GM21786 (cell line): Measurements from ENCODE around the gene DCST1.

Experiments used
- ATAC-seq: cut with Tn5 transposase; IDR thresholded peaks from one replicate; pipeline ENCODE4 v1.9.1; 2021; ENCODE audit not compliant: unreplicated experiment

The DCST1 gene

DNA sequence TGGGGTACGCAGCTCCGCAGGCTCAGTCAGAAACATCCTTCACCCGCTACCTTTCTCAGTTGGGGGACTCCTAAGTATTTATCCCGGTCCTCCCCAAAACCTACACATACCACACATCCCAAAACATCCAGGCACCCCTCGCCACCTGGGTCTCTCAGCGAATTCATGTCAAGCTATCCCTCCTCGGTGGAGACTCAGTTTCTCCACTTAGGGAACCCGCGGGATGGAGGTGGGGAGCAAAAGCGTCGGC, 32.3 kb upstream of the DCST1 start:
- ATAC-seq: no peak

DNA sequence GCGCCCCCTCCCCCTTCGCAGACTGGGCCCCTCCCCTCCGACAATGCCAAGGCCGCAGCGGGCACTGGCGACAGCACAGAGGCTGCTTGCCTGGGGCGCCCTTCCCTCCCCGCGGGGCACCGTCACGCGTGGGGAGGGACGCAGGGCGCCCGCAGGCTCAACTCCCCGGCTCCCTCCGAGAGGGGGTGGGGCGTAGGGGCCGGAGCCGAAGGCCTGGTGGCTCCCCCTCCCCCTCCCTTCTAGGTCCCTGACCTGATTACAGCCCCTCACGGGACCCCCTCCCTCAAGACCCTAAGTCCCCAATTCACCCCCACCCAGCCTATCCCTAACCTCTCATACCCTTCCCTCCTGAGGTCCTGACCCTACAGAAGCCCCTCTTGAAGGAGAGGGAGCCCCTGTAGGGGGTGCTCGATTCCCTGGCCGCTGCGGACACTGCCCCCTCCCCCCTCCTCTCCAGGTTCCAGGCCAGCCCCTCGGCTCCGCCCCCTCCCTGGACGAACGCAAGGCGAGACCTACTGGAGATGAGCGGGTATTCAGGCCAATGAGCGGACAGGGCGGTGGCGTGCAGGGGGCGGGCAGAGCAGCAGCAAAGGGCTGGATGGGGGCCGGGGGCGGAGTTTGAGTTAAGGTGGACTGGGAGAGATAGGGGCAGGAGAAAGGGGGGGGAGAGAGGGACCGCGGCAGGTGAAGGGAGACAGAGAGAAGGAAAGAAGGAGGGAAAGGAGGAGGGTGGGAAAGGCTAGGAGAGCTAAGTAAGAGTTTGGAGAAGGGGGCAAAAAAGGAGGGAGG, 31.8 kb upstream of the DCST1 start:
- peak; percentile 35 for ATAC-seq

DNA sequence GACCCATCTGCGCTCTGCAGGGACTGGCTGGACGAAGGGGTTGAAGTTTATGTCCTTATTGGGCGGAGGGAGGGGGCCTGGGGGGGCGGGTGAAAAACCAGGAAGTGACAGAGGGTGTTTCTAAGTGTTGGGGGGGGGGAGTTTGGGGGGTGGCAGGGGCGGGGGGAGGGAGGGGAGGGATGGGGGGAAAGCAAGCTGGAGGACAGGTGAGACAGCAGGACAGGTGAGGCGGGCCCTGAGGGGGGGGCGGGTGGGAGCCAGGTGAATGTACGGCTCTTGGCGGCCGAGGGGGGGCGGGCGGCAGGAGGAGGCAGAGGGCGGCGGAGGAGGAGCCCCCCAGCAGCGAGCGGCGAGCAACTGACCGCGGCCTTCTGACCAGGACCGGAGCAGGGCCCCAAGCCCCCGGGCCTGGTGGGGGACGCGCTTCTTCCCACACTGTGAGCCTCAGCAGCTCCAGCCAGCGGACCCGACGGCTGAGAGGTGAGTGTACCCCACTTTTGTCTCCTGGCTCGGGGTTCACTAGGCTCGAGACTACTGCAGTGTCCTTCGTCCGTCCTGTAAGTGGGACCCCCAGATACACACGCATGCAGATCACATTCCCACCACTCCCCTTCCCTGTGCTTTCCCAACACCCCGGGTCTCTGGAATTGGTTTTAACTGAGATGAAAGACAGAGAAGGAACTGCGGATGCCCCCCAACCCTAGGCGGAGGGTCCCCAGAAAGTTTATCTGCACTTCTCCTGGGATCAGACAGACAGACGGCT, 31.0 kb upstream of the DCST1 start, which contains the start of gene ZBTB7B:
Gene ZBTB7B, plus strand, starts transcription at position 339 of the 763 bp plus-strand sequence. CDS start 11,859 bp downstream, outside the sequence.
- no peak for ATAC-seq

DNA sequence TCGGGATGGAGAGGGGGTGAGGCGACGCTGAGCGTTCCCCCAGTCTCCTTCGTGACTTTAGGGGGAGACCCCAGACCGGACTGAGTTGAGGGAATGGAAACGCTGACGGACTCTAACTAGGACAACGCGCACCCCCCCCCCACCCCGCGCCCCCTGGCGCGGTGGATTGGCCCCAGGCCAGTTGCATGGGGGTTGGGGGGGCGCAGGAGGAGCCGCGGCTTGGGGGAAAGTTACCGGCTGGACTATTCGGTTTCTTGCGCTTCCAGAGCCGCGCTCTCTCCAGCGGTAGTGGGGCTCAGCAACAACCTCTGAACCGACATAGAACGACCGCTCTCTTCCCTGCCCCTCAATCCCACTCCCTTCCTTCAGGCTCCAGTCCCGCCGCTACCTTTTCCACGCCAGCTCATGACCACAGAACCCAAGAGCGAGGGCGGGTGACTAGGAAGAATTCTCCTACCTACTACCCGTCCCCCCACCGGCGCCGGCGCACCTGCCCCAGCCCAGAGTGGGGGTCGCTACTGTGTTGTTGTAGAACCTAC, 30.3 kb upstream of the DCST1 start:
- no peak for ATAC-seq

DNA sequence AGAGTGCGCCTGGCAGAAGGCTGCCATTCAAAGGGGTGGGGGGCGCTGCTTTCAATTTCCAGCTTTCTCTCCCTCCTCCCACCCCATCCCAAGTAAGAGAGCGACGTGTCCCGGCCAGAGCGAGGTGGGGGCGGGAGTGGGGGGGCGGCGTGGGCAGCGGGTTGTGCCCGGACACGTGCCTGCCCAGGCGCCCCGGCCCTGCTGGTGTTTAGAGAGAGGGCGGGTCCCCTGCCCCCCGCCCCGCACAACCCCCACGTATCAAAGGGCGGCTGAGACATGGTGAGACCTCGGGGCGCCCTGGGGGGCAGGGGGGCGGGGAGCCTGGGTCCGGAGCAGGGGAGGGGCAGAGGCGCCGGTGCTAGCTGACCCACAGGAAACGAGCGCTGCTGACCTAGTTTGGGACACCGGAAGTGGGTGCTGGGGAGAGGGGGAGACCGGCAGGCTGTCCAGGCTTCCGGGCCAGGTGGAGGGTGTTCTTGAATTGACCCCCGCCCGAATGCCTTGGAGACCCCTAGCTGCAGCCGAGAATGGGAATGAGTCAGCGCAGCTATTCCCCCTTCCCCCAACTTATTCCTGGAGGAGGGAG, 29.8 kb upstream of the DCST1 start:
- ATAC-seq: no peak

DNA sequence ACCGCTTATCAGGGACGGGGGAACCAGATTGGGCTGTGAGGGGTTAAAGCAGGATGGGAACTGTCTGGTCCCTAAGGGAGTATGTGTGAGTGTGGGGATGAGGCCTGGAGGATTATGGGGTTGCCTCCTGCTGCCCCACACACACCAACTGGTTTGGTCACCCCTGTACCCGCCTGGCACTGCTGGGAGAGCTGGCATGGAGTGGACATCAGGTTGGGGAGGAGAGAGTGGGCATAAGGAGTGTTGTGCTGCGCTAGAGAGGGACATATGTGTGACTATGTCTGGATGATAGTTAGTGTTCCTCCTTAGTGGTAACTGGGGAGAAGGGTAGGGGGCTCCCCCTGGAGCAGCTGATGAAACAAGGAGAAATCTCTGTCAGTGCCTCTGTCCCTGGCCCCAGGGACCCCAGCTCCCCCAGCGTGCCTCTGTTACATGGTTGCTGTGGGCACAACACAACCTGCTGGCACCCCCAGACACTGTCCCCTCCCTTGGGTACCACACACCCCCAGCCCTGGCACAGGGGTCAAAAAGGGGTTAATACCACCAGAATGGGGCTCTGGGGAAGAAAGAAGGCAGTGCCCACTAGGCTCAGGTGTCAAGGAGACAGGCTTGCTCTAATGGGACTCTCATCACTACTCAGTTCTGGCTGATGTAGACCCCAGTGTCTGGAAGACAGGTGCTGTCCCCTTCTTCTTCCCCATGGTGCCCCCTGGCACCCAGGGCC, 29.1 kb upstream of the DCST1 start:
- ATAC-seq: no peak

DNA sequence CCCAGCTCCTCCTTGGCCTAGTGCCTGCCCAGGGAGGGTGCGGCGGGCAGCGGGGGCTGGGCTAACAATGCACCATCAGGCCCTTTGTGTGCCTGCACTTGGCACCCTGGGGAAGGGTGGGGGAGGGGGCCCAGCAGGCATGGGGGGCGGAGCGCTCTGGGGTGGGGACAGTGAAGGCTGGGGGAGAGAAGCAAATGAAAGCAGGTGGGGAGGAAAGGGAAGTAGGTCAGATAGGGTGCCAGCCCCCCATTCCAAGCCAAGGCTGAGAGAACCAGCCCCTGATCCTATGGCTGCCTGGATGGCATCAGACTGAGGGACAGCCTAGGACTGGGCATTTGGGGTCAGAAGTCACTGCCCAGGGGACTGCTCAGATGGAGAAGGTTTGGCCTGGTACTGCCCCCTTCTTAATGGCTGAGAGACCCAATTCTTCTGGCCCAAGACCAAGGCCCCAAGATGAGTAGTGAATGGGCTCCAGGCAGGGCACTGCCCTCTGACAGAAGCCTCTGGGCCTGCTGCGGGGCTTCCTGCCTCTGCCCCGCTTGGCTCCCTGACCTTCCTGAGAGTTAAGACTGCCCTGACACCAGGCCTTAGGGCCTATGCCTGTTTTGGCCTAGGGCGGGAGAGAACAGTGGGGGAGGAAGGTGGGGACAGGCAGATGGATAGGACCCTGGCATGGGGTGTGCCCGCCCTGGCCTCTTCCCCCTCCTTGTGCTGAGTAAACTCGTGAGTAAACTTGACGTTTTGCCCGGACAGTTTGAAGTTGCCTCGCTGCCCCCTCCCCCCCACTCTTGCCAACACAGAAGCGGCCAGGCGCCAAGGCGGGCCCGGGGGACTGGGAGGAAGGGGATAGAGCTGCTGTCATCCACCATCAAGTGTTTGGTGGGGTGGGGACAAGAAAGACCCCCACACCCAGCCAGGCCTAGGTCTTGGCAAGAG, 28.3 kb upstream of the DCST1 start:
- no peak for ATAC-seq

DNA sequence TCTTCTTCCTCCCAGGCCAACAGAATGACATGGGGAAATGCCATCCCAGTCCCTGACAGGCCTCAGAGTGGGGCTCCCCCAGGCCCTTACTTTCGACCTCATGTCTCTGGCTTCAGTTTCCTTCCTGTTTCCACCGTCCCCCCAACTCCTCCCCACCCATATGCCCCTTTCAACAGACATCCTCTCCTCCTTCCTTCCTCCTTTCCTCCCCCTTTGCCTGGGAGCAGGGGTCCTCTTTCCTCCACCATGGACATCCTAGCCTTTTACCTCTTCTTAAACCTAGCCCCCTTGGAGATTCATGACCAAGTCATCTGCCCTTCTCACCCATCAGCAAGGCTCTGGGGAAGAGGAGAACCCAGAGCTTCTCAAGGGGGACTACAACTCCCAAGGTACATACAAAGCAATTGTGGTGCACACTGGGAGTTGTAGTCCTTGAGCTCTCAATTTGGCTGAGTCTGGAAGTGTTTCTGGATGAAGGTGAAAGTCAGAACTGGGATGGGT, 27.0 kb upstream of the DCST1 start:
- ATAC-seq: no peak

DNA sequence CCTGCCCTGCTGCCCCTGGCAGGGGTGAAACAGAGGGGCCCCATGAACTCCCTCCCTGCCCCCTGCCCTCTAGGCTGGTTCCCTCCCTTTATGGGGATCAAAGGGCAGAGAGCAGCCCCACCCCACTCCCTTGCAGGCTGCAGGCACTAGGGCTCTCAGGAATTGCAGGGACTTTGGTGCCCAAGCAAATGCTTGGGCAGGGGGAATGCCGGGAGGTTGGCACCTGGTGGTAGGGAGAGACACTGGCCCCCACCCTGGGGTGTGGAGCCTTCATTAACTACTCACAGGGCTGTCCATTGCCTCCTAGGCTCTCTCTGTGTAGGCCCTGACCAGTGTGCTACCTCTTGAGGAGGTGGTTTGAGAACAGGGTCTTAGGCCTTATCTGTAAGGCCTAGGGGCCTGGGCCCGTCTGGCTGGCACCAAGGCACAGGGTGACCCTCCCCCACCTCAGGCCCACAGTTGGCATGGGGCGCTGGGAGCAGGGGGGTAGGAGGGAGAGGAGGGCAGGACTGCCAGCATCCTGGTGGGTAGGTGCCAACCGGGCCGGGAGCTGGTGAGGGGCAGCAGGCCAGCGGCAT, 26.3 kb upstream of the DCST1 start:
- ATAC-seq: no peak

DNA sequence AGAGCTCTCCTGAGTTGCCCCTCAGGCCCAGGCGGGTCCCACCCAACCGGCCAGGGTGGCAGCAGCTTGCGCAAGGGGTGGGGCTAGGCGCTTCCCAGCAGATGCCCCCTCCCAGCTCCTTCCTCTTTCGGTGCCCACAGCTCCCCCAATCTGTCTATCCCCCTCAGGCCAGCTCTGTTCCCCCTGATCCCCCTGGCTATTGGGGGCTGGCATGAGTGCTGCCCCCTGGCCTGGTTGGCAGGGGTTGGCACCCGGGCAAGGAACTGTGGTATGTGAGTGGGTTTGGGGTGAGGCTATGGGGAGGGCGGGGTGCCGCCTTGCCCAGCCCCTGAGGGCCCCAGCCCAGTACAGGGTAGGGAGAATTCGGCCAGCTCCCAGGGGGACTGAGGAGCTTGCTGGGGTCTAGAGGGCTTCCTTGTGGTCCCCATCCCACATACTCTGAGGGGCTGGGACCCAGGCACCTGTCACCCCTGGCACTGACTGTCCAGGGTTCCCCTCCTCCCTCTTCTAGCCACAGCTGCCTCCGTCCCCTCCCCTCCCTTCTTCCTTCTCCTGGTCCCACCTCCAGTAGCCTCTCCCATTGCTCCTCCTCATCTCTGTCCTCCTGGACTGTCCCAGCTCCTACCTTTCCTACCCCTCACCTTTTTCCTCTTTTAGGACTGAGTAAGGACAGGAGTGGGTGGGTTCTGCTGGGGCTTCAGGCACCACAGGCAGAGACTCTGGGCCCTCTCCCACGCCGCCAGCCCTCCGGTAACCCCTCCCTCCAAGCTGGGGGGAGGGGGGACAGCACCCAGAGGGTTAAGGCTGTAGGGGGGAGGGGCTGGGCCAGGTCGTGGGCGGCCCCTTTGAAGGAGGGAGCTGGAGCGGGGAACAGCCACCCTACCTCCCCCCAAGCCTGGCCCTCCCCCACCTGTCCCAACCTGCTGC, 25.3 kb upstream of the DCST1 start:
- no peak for ATAC-seq

DNA sequence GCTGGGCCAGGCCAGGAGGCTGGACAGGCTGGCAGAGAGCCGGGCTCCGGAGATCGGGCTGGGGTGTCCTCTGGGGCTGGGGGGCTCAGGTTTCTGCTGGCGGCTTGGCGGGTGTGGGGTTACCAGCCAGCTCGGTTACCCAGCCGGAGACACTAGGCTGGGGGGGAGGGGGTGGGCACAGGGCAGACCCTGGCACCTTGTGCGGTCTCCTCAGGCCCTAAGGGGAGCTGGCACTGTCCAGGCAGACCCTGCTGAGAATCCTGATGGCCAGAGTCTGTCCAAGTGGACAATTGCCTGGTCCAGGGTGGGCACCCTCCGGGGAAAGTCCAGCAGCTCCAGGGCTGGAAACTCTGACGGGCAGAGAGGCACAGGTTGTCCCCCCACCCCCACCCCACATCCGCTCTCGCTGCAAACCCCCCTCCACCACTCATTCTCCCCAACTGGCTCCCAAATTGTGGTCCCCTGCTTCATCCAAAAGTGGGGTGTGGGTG, 24.4 kb upstream of the DCST1 start:
- ATAC-seq: no peak

DNA sequence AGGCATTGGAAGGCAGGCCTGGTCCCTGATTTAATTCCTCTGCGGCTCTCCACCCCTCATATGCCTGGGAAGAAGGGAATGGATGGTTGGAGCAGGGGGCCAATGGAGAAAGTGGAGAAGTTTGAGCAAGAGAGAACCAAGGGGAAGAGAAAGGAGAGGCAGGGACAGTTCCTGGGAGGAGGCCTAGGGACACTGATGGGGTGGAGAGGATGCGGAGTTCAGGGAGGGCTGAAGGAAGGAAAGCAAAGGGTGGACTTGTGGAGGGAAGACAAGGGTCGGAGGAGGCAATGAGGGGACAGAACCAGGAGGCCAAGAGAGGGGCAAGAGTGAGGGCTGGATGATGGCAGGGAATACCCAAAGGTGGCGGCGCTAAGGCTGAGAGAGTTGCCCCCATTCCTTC, 23.9 kb upstream of the DCST1 start:
- no peak for ATAC-seq

DNA sequence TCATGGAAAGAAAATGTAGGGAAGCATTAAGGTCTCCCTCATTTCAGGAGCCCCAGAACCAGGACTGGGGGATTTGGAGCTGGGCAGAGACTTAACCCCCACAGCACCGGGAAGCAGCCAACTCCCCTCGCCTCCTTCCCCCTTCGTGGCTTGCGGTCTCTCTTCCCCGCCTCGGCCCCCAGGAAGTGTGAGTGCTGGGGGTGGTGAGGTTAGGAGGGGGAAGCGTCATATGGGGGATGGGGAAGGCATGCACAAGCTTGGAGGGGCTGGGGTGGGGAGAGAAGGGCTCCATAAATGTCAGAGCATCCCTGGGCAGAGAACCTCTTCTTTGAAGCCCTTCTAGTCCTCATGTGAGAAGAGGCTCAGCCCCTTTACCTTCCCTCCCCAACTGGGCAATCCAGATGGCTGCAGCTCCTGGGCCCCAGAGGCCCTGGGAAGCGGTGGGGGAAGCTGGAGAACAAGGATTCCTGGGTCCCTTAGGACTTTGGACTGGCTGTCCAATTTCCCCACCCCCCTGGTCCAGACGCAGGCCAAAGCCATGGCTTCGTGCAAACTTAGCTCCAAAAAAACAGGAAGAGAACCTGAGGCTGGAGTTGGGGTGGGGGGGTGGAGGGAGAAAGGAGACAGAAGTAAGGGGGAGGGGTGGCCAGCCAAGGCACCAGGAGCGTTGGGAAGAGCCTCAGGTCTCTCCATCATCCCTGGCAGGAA, 23.3 kb upstream of the DCST1 start:
- ATAC-seq: no peak

DNA sequence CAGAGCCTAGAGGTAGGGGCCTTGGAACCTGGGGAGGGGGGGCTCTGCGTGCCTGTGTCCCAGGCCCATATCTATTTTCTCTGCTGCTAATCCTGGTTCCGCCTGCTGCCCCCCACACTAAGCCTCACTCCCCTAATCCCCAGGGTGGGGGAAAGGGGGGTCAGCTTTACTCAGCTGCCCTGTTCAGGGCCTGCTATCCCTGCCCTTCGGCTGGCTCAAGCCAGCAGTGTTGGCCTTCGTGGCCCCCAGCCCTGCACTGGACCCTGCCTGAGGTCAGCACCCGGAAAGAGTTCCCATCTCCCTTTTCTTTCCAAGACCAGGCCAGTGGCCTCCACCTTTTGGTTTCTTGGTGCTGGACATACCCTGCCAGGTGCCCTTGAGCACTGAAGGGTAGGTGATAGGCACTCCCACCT, 22.6 kb upstream of the DCST1 start:
- no peak for ATAC-seq

DNA sequence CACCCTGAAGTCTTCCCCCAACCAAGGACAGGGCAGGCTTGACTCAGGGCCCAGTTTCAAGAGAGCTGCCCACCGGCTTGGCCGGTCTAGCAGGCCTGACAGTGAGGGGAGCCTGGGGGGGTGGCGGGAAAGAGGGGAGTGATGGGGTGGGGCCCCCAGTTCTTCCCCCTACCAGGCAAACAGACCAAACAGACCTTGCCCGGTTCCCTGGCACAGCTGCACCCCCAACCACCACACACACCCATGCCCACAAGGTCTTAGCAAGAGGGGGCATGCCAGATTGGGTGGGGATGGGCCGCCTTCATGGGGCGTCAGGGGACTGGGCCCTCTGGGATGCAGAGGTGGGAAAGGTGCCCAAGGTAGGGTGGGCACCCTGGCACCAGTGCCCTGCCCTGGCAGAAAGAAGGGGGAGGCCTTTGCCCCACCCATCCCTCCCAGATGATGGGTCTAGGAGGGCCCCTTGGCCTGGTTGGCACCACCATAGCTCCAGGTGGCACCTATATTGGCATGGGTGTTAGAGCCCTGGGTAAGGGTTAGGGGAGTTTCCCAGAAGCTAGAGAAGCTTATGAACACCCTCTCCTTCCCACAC, 22.1 kb upstream of the DCST1 start:
- no peak for ATAC-seq

DNA sequence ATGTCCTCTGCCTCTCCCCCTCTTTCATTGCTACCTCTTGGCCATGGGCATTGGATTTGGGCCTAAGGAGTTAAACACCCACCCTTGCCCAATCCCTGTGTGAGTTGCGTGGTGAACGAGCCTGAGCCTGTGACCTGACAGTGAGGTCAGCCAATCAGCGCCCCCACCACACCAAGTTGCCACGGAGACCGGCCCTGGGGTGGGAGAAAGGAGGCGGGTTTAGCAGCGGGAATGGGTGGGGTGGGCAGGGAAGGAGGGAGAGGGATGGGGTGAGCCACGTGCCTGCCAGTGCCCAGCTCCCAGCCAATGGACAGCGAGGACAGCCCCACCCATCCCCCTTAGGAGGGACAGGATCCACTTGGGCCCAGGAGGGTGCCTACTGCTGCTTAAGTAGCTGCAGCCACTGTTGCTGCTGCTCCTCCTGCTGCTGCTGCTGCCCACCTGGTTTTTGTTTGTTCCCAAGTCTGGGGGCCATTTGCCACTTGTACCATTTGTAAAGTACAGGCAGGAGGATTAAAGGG, 21.5 kb upstream of the DCST1 start:
- no peak for ATAC-seq
